Aorta (tissue), 5 donors: ENCODE results near the gene PPP3CB. TPM values are rescaled to one million over a fixed set of nuclear protein-coding genes. Genes with fewer than 3 reads are reported as not detected.

Experiments
- ATAC-seq: fragments of 200-7000 bp; cut with Tn5 transposase; one replicate; pipeline ENCODE4 v1.9.1; 2022; ENCODE audit warnings: moderate library complexity; ENCODE audit not compliant: low FRiP score
- DNase-seq, 2 donors: peaks; one replicate each; pipeline ENCODE4 v3.0.0-alpha.2; 2020
- H3K27ac ChIP-seq, 2 donors: one replicate each; pipeline ENCODE4 v1.5.1; 2013; ENCODE audit warnings: low read length in 2 of 2, mild to moderate bottlenecking in 2 of 2, moderate library complexity in 2 of 2, control low read depth in 1 of 2, inconsistent platforms in 1 of 2, low read depth in 1 of 2
- H3K27me3 ChIP-seq, 2 donors: one replicate each; pipeline ENCODE4 v1.6.1; 2013; ENCODE audit warnings: control low read depth in 1 of 2, low read length in 1 of 2, mild to moderate bottlenecking in 1 of 2, moderate library complexity in 1 of 2; ENCODE audit not compliant: insufficient read depth in 2 of 2, control insufficient read depth in 1 of 2
- H3K36me3 ChIP-seq, 2 donors: one replicate each; pipeline ENCODE4 v1.6.1; 2013; ENCODE audit warnings: control low read depth in 1 of 2, low read length in 1 of 2, mild to moderate bottlenecking in 1 of 2; ENCODE audit not compliant: insufficient read depth in 2 of 2, control insufficient read depth in 1 of 2
- H3K4me1 ChIP-seq, 2 donors: one replicate each; pipeline ENCODE4 v1.6.1; 2013; ENCODE audit warnings: low read length in 2 of 2, control low read depth in 1 of 2, mild to moderate bottlenecking in 1 of 2, moderate library complexity in 1 of 2; ENCODE audit not compliant: insufficient read depth in 2 of 2, control insufficient read depth in 1 of 2
- H3K4me3 ChIP-seq, 2 donors: one replicate each; pipeline ENCODE4 v1.5.1; 2013; ENCODE audit warnings: low read length in 2 of 2, control low read depth in 1 of 2, mild to moderate bottlenecking in 1 of 2
- H3K9me3 ChIP-seq: one replicate; pipeline ENCODE4 v1.6.1; 2013; ENCODE audit warnings: mild to moderate bottlenecking, low read length; ENCODE audit not compliant: control insufficient read depth
- WGBS, 2 donors: extraction: QIAGEN DNeasy Blood & Tissue Kit; methylation state at CpG; one replicate each; pipeline ENCODE4 v1.1.7; 2013; 5-methylcytosine and 5-hydroxymethylcytosine counted together
- intact Hi-C, 2 donors: fragments of 100-400 bp; cut with DNase I; formaldehyde crosslinking; loops; one replicate each; pipeline versions ENCODE4 v1.14.2 to v1.15.0; 2022
- polyA plus RNA-seq, 2 donors: library from polyadenylated mRNA; stranded (reverse); fragments of 200-250 nt; gene quantifications; one replicate each; pipeline ENCODE4 v1.2.3, GENCODE V29; 2013
- total RNA-seq, 2 donors: library from RNA; stranded (reverse); fragmentation: NEBNext Ultra II Directional; extraction: Animal tissue kit (Norgen Biotek cat#: 25700); gene quantifications; one replicate each; pipeline ENCODE4 v1.2.1, GENCODE V29; 2021
- donor health status: healthy with polysubstance abuse.
- donor health status: Bipolar disorder and iron deficiency.
- donor health status: DM: no; HTN: no; CAD: no.
- donor health status: DM: no; HTN: no; CAD: no.
- donor health status: DM: yes; HTN: yes; CAD: no.

Gene PPP3CB
- total and polyA plus RNA-seq, 4 donors: 39.7 to 65.6 (median 53.5) TPM

DNA sequence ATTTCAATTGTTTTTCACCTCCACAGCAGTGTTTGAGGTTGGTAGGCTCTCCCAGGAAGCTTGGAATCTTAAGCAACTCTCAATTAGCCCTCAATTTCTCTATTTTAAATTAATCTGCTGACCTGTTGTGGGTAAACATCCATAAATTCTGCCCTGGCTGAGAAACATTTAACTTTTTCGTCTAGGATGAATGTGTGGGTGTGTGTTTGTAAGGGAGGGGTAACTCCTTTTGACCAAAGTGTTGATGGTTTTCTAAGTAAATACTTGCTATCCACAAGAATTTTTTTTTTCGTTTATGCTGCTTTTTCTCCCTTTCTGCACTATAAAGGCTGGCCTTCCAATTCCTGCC is 973 bp downstream of the PPP3CB start:
- ATAC-seq (no peak), DNase-seq (no peak)
- Histone ChIP-seq H3K36me3 (peaks cover 0 to 3% of the 10 kb centered on the region in 2 donors), H3K9me3 (no peaks in the 10 kb centered on the region), H3K4me1 (peaks cover 3 to 7% of the 10 kb centered on the region in 2 donors), H3K27ac (peak overlapping the region in 1 of 2 donors; percentile 72), H3K27me3 (no peaks in the 10 kb centered on the region), H3K4me3 (peak overlapping the region; percentile 36 to 76)
- 0 to 1% methylated on average over 2 of the region's 2 CpGs for WGBS, 2 donors
- intact Hi-C loops: no loop called here

DNA sequence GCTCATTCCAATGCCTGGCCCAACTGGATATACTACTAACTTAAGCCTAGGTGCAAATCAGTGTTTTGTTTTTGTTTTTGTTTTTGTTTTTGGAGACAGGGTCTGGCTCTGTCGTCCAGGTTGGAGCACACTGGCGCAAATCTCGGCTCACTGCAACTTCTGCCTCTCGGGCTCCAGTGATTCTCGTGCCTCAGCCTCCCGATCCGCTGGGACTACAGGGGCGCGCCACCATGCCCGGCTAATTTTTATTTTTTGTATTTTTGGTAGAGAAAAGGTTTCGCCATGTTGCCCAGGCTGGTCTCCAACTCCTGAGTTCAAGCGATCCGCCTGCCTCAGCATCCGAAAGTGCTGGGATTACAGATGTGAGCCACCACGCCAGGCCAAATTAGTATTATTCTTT is 1.6 kb downstream of the PPP3CB start:
- no peak overlapping the region for H3K27ac ChIP-seq
- H3K27me3 ChIP-seq: no peaks in the 10 kb centered on the region
- H3K36me3 ChIP-seq: peaks cover 0 to 3% of the 10 kb centered on the region in 2 donors
- ATAC-seq (no peak), DNase-seq (no peak)
- 92 to 94% methylated on average over 15 of the region's 15 CpGs for WGBS, 2 donors
- H3K4me1 ChIP-seq: peaks cover 3 to 7% of the 10 kb centered on the region in 2 donors
- intact Hi-C loops: no loop called here
- no peaks in the 10 kb centered on the region for H3K9me3 ChIP-seq
- peak overlapping the region in 1 of 2 donors; percentile 76 for H3K4me3 ChIP-seq

DNA sequence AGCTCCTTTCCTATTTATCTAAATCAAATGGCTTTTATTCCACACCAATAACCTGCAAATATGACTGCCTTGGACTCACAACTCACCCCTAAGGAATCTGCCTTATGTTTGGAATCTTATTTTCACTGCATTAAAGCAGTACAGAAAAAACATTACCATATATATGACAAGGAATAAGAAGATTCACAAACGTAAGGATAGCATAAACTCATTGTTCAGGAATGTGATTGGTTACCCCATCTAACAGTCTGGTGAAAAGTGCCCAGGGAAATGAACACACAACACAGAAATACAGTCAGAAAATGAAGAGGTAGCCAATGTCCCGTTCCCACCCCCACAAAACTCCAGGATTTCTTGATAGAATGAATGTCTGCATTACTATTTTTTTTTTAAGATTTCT is 2.0 kb downstream of the PPP3CB start:
- H3K4me1 ChIP-seq: peaks cover 3 to 7% of the 10 kb centered on the region in 2 donors
- WGBS, 2 donors: 16 to 22% methylated on average over 2 of the region's 2 CpGs
- ATAC-seq: no peak

DNA sequence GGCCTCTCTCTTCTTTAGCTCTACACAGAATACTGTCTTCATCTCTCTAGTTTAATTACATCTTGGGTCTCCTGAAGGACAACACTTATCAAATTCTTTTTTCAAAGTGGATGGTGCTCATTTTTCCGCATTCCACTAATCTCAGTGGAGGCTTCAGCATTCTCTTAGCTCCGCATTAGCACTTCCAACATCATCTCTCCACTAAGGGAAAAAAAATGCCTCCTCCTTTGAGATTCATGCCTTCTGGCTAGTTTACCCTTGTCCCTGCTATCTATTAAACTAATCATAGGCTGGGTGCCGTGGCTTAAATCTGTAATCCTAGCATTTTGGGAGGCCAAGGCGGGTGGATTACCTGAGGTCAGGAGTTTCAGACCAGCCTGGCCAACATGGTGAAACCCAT is 9.2 kb downstream of the PPP3CB start:
- ATAC-seq (no peak), DNase-seq (no peak)
- intact Hi-C loops: no loop called here
- H3K4me1 ChIP-seq: no peaks in the 10 kb centered on the region
- no peak overlapping the region for H3K4me3 ChIP-seq
- 98% methylated on average over 4 of the region's 4 CpGs for WGBS, 2 donors
- no peak overlapping the region for H3K27ac ChIP-seq
- no peaks in the 10 kb centered on the region for H3K9me3 ChIP-seq
- H3K27me3 ChIP-seq: no peaks in the 10 kb centered on the region
- no peaks in the 10 kb centered on the region for H3K36me3 ChIP-seq

More for the DNA sequence above, 2.0 kb downstream of the PPP3CB start:
- Histone ChIP-seq H3K27me3 (no peaks in the 10 kb centered on the region), H3K4me3 (no peak overlapping the region), H3K9me3 (no peaks in the 10 kb centered on the region), H3K27ac (no peak overlapping the region), H3K36me3 (peaks cover 0 to 3% of the 10 kb centered on the region in 2 donors)
- DNase-seq: no peak
- intact Hi-C loops: no loop called here

DNA sequence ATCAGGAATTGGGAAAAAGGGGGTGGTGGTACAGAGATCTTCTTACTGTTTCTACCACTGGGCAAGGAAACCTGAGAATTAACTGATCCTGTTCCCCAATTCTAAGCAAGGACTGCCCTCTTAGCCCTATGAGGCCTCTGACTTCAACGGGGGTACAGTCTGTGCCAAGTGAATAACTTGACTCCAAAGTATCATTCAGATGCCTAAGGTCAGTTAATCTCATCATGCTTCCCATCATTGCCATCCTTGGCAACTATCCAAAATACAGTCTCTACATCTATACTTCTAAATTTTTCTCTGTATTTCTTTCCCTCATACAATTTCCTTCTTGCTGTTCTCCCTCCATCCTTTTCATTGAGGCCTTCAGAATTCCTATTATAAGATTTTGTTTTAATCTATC is 10.5 kb downstream of the PPP3CB start:
- Histone ChIP-seq H3K36me3 (no peaks in the 10 kb centered on the region), H3K4me1 (no peaks in the 10 kb centered on the region), H3K27me3 (no peaks in the 10 kb centered on the region), H3K9me3 (no peaks in the 10 kb centered on the region), H3K27ac (no peak overlapping the region), H3K4me3 (no peak overlapping the region)
- WGBS, 2 donors: 78 to 80% methylated on average over 1 of the region's 1 CpG
- ATAC-seq (no peak), DNase-seq (no peak)
- intact Hi-C loops: no loop called here

DNA sequence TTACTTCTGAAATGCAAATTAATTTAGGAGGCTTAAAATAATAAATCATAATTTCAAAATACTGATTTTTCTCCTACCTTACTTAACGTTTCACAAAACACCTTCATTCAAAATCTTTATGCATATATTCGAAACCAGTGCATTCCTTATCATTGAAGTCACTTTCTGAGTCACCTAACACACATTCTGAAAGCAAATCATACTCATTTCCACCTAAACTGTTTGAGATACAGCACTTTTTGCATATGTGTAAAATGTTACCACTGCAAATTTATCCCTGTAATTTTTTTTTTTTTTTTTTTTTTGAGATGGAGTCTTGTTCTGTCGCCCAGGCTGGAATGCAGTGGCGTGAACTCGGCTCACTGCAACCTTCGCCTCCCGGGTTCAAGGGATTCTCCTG is 15.7 kb downstream of the PPP3CB start:
- Histone ChIP-seq H3K9me3 (no peaks in the 10 kb centered on the region), H3K4me3 (no peak overlapping the region), H3K36me3 (no peaks in the 10 kb centered on the region), H3K27ac (no peak overlapping the region), H3K27me3 (no peaks in the 10 kb centered on the region), H3K4me1 (no peaks in the 10 kb centered on the region)
- intact Hi-C loops: no loop called here
- DNase-seq (no peak), ATAC-seq (no peak)
- 72 to 74% methylated on average over 7 of the region's 7 CpGs for WGBS, 2 donors

DNA sequence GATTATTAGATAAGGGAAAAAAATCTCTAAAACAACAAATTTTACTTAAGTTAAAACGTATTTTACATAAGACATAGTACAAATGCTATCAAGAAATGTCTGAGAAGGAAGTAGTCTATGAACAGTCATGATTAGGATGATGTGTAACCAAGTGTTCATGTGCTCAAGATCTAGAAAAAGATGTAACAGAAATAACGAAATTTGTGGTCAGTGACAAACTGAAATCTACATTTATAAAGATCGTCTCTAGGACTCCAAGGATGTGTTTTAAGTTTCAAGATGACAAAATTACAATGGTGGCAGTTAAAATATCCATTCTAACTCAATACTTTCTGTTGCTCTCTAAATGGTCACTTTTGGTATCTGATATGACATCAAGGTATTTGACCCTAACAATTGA is 17.2 kb downstream of the PPP3CB start:
- 70 to 72% methylated on average over 3 of the region's 3 CpGs for WGBS, 2 donors
- no peak for ATAC-seq

DNA sequence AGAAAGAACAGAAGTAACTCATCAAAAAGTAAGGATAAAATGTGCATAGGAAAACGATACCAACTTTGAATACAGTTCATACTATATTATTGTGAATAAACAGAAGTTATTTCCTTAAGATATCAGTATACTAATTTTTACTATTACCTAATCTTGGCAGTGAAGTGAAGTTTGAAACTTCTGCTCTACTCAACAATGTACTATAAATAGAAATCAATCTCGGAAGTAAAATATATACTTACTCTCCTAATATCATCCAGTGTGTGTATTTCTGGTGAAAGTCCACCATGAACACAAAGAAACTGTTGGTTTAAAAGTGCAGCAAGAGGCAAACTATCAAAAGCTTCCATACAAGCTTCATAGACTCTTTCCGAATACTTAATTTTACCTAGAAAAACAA is 24.6 kb downstream of the PPP3CB start:
- Histone ChIP-seq H3K4me3 (no peak overlapping the region), H3K27ac (no peak overlapping the region), H3K27me3 (no peaks in the 10 kb centered on the region), H3K4me1 (peaks cover 0 to 5% of the 10 kb centered on the region in 2 donors), H3K36me3 (peaks cover 0 to 2% of the 10 kb centered on the region in 2 donors), H3K9me3 (no peaks in the 10 kb centered on the region)
- intact Hi-C loops: no loop called here
- DNase-seq (no peak), ATAC-seq (no peak)
- WGBS, 2 donors: 17 to 24% methylated on average over 3 of the region's 3 CpGs

More for the DNA sequence above, 17.2 kb downstream of the PPP3CB start:
- H3K4me3 ChIP-seq: no peak overlapping the region
- H3K27me3 ChIP-seq: no peaks in the 10 kb centered on the region
- H3K36me3 ChIP-seq: no peaks in the 10 kb centered on the region
- H3K4me1 ChIP-seq: no peaks in the 10 kb centered on the region
- H3K27ac ChIP-seq: no peak overlapping the region
- no peak for DNase-seq
- intact Hi-C loops: no loop called here
- H3K9me3 ChIP-seq: no peaks in the 10 kb centered on the region

DNA sequence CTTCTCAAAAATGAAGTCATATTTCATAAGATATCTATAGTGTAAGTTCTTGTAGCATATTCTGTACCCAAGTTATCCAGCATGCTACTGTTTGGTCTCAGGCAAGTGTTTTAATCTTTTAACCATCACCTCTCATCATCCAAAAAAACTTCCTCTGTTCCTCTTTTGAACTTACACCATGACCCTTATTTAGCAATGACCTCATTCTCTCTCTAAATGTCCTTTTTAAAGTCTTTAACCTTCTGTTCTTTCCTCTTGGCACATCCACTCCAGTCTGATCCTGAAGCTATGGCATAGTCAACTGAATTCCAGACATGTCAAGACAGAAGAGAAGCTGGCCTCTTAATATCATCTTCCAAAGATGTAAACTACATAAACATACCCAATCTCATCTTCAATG is 26.2 kb downstream of the PPP3CB start:
- Histone ChIP-seq H3K4me3 (no peak overlapping the region), H3K9me3 (no peaks in the 10 kb centered on the region), H3K4me1 (peaks cover 0 to 5% of the 10 kb centered on the region in 2 donors), H3K27ac (no peak overlapping the region), H3K36me3 (peaks cover 0 to 7% of the 10 kb centered on the region in 2 donors), H3K27me3 (no peaks in the 10 kb centered on the region)
- intact Hi-C loops: no loop called here
- DNase-seq (no peak), ATAC-seq (no peak)
